ENCODE measurements around the gene ZNF778. TPM values are rescaled to one million over a fixed set of nuclear protein-coding genes. Genes with fewer than 3 reads are reported as not detected.
"Not testable (repeated sequence)": the region's sequence is repeated elsewhere in the genome, so short reads cannot be mapped to it uniquely, and the experiment has no call there.

ZNF778 gene
- total RNA-seq, 2 experiments from 2014 or later, result 4.3 to 6.2 TPM

GRCh38 chr16:89253548-89254287 lies 36.2 kb downstream of the ZNF778 start:
- Mint-ChIP-seq H3K4me3 (no peak overlapping the region), H3K27ac (no peak overlapping the region), H3K36me3 (ENCODE audit: low read depth) (peaks cover 10% of the 10 kb centered on the region), H3K9me3 (peaks cover 12% of the 10 kb centered on the region), H3K4me1 (ENCODE audit: low read depth) (peaks cover 16% of the 10 kb centered on the region), H3K27me3 (peaks cover 18% of the 10 kb centered on the region)
- DNase-seq (no peak), ATAC-seq (no peak)
- intact Hi-C loops (cut with micrococcal nuclease), result no loop called here
- CTCF ChIA-PET, result interaction anchor here (1.3 kb wide), 1 partner anchor 13 kb away, joined by 3 read pairs; no protein-coding TSS in a partner anchor
- POLR2A ChIA-PET, result interaction anchor here (0.6 to 1.3 kb wide), 2 partner anchors 14 to 262 kb away, joined by 3 read pairs; no protein-coding TSS in a partner anchor
- TF ChIP-seq, protein P1, sequence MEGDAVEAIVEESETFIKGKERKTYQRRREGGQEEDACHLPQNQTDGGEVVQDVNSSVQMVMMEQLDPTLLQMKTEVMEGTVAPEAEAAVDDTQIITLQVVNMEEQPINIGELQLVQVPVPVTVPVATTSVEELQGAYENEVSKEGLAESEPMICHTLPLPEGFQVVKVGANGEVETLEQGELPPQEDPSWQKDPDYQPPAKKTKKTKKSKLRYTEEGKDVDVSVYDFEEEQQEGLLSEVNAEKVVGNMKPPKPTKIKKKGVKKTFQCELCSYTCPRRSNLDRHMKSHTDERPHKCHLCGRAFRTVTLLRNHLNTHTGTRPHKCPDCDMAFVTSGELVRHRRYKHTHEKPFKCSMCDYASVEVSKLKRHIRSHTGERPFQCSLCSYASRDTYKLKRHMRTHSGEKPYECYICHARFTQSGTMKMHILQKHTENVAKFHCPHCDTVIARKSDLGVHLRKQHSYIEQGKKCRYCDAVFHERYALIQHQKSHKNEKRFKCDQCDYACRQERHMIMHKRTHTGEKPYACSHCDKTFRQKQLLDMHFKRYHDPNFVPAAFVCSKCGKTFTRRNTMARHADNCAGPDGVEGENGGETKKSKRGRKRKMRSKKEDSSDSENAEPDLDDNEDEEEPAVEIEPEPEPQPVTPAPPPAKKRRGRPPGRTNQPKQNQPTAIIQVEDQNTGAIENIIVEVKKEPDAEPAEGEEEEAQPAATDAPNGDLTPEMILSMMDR (IDR thresholded peaks at IDR 0.05), result no peak

DNA sequence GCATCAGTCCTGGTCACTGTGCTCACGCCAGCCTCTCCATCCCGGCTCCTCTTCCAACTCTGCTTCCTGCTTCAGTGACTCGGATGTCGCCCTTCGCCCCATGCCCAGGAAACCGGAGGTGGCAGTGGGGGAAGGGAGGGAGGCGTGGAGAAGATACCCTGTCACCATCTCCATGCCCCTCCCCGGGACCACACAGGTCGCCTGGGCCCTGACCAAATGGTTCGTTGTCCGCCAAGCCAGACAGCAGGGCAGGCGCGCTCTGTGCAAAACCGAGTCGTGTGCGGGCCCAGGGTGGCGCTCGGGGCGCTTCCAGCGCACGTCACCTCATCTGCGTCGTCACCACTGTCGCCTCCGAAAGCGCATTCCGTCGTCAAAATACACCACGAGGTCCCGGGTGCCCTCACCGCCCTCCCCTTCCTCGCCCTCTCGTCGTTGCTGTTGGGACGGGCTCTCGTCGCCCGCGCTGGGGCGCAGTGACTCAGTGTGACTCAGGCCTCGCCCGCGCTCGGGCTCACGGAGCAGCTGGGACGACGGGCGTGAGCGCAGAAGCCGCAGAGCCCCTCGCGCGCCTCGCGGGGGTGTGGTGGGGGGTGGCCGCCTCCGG lies 39.2 kb downstream of the ZNF778 start:
- ChIA-PET CTCF (no interaction called here), POLR2A (interaction anchor here (1.0 kb wide), 1 partner anchor 16 kb away, joined by 3 read pairs; no protein-coding TSS in a partner anchor)
- peak overlapping the region; percentile 51 for H3K4me3 Mint-ChIP-seq
- DNase-seq (peak; percentile 89), ATAC-seq (peak; percentile 99)
- H3K36me3 Mint-ChIP-seq (ENCODE audit: low read depth), result peaks cover 5% of the 10 kb centered on the region
- intact Hi-C loops (cut with micrococcal nuclease), result no loop called here
- H3K9me3 Mint-ChIP-seq, result peaks cover 5% of the 10 kb centered on the region
- TF ChIP-seq, protein P1 (IDR thresholded peaks at IDR 0.05), result no peak
- H3K27me3 Mint-ChIP-seq, result peaks cover 18% of the 10 kb centered on the region
- peaks cover 16% of the 10 kb centered on the region for H3K4me1 Mint-ChIP-seq (ENCODE audit: low read depth)
- peak overlapping the region; percentile 55 for H3K27ac Mint-ChIP-seq

DNA sequence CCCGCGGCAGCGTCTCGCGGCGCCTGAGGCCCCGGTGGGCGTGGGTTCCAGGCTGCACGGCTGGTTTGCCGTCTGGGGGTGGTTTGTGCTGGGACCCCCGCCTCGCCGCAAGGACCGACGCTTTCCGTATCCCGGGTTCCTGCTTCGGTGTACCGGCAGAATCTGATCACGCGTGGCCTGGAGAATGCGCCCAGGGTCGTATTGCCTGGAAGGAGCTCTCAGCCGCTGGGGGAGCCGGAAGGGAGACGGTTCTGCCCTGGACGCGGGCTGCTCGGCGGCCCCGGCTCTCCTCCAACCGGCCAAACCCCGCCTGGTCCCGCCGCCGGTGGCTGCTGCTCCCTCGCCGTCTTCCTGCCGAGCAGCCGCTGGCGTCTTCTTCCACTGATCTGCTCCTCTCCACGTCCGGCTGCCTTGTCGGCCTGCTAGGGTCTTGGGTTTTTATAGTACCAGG lies 39.8 kb downstream of the ZNF778 start:
- ChIA-PET CTCF (no interaction called here), POLR2A (interaction anchor here (1.0 kb wide), 1 partner anchor 16 kb away, joined by 3 read pairs; no protein-coding TSS in a partner anchor)
- H3K27ac Mint-ChIP-seq, result no peak overlapping the region
- intact Hi-C loops (cut with micrococcal nuclease), result no loop called here
- peak overlapping the region; percentile 60 for H3K4me3 Mint-ChIP-seq
- peaks cover 5% of the 10 kb centered on the region for H3K9me3 Mint-ChIP-seq
- TF ChIP-seq, protein P1 (IDR thresholded peaks at IDR 0.05), result no peak
- peak; percentile 31 for ATAC-seq
- peaks cover 5% of the 10 kb centered on the region for H3K36me3 Mint-ChIP-seq (ENCODE audit: low read depth)
- DNase-seq, result peak; percentile 23
- peaks cover 18% of the 10 kb centered on the region for H3K27me3 Mint-ChIP-seq
- H3K4me1 Mint-ChIP-seq (ENCODE audit: low read depth), result peaks cover 16% of the 10 kb centered on the region

GRCh38 chr16:89257757-89258465 lies 40.4 kb downstream of the ZNF778 start:
- ChIA-PET POLR2A (interaction anchor here (1.0 kb wide), 1 partner anchor 17 kb away, joined by 3 read pairs; no protein-coding TSS in a partner anchor), CTCF (no interaction called here)
- peaks cover 5% of the 10 kb centered on the region for H3K36me3 Mint-ChIP-seq (ENCODE audit: low read depth)
- peaks cover 5% of the 10 kb centered on the region for H3K9me3 Mint-ChIP-seq
- no peak for ATAC-seq
- intact Hi-C loops (cut with micrococcal nuclease), result no loop called here
- H3K4me1 Mint-ChIP-seq (ENCODE audit: low read depth), result peaks cover 16% of the 10 kb centered on the region
- peaks cover 18% of the 10 kb centered on the region for H3K27me3 Mint-ChIP-seq
- no peak overlapping the region for H3K27ac Mint-ChIP-seq
- peak overlapping the region; percentile 60 for H3K4me3 Mint-ChIP-seq
- TF ChIP-seq, protein P1 (IDR thresholded peaks at IDR 0.05), result no peak
- DNase-seq, result no peak

- H3K27ac Mint-ChIP-seq; intact Hi-C loops (cut with micrococcal nuclease); ATAC-seq; DNase-seq; H3K9me3 Mint-ChIP-seq; H3K36me3 Mint-ChIP-seq (ENCODE audit: low read depth); H3K4me3 Mint-ChIP-seq: not testable (repeated sequence)
- POLR2A ChIA-PET, result interaction anchor here (0.6 kb wide), 1 partner anchor 39 kb away, joined by 3 read pairs; no protein-coding TSS in a partner anchor
- CTCF ChIA-PET, result interaction anchor here (0.9 kb wide), 1 partner anchor 29 kb away, joined by 3 read pairs; no protein-coding TSS in a partner anchor
- peaks cover 16% of the 10 kb centered on the region for H3K4me1 Mint-ChIP-seq (ENCODE audit: low read depth)
- H3K27me3 Mint-ChIP-seq, result peaks cover 18% of the 10 kb centered on the region
Observed at GRCh38 chr16:89259901-89260300, 42.4 kb downstream of the ZNF778 start.

Measured in activated CD8-positive, alpha-beta T cell treated with anti-CD3 and anti-CD28 coated beads for 36 hours (primary cell).